ENCODE measurements around the gene FAM117B. TPM values are rescaled to one million over a fixed set of nuclear protein-coding genes. Genes with fewer than 3 reads are reported as not detected.

The FAM117B gene
- total RNA-seq, 4 donors from 2014 or later = 3.6 to 9.7 (median 4.6) TPM

- Histone ChIP-seq H3K36me3 (peaks cover 0 to 10% of the 10 kb centered on the region in 2 donors), H3K4me3 (no peak overlapping the region), H3K27ac (peak overlapping the region; percentile 41 to 91 (median 69)), H3K4me1 (peaks cover 0 to 27% (median 17%) of the 10 kb centered on the region in 3 donors), H3K9me3 (no peaks in the 10 kb centered on the region), H3K27me3 (no peaks in the 10 kb centered on the region)
- TF ChIP-seq POLR2A (IDR thresholded peaks at IDR 0.05) (no peak), POLR2AphosphoS5 (IDR thresholded peaks at IDR 0.05) (peak; percentile 90)
- 16 to 26% methylated on average over 3 to 4 of the region's 4 CpGs for WGBS, 2 donors (ENCODE audit: low coverage in 1 of 2)
- ATAC-seq = peak; percentile 88
These were observed 181.0 kb downstream of the FAM117B start for GRCh38 chr2:202815548-202816360.

- TF ChIP-seq POLR2AphosphoS5 (IDR thresholded peaks at IDR 0.05) (no peak), CTCF (IDR thresholded peaks at IDR 0.05) (no peak), POLR2A (IDR thresholded peaks at IDR 0.05) (no peak), EP300 (IDR thresholded peaks at IDR 0.05) (no peak)
- H3K4me3 ChIP-seq = no peak overlapping the region
- no peak overlapping the region for H3K27ac ChIP-seq
- no peak for ATAC-seq
- peaks cover 0 to 5% of the 10 kb centered on the region in 2 donors for H3K36me3 ChIP-seq
- no peaks in the 10 kb centered on the region for H3K9me3 ChIP-seq
- WGBS, 2 donors (ENCODE audit: low coverage in 1 of 2) = 39 to 64% methylated on average over 1 of the region's 1 CpG
- peaks cover 0 to 27% (median 17%) of the 10 kb centered on the region in 3 donors for H3K4me1 ChIP-seq
- H3K27me3 ChIP-seq = no peaks in the 10 kb centered on the region
These were observed 183.0 kb downstream of the FAM117B start for GRCh38 chr2:202817771-202818170.

GRCh38 chr2:202818321-202818720 is 183.6 kb downstream of the FAM117B start:
- Histone ChIP-seq H3K36me3 (peaks cover 0 to 4% of the 10 kb centered on the region in 2 donors), H3K27ac (no peak overlapping the region)

More at GRCh38 chr2:202818321-202818720, 183.6 kb downstream of the FAM117B start:
- 74 to 96% methylated on average over 3 of the region's 3 CpGs for WGBS, 2 donors (ENCODE audit: low coverage in 1 of 2)
- ATAC-seq = no peak
- Histone ChIP-seq H3K27me3 (no peaks in the 10 kb centered on the region), H3K9me3 (no peaks in the 10 kb centered on the region), H3K4me3 (no peak overlapping the region), H3K4me1 (peaks cover 0 to 27% (median 17%) of the 10 kb centered on the region in 3 donors)
- TF ChIP-seq POLR2A (IDR thresholded peaks at IDR 0.05) (no peak), EP300 (IDR thresholded peaks at IDR 0.05) (no peak), POLR2AphosphoS5 (IDR thresholded peaks at IDR 0.05) (no peak), CTCF (IDR thresholded peaks at IDR 0.05) (no peak)

Small RNA genes lying within 50 kb of the gene (small RNA-seq; reads per million reads assigned to genes)
- 0 reads per million in 4 donors for gene MTND4LP17

Other genes starting within 250 kb of the FAM117B start
- 10 to 100 TPM; 12.2 to 40.8 (median 28.6) TPM for gene ICA1L, start 236.8 kb downstream of the FAM117B start, total RNA-seq